HepG2 (cell line): ENCODE results near the gene HPCAL1. TPM values are rescaled to one million over a fixed set of nuclear protein-coding genes. Genes with fewer than 3 reads are reported as not detected.
A peak's percentile ranks its signal among the peaks of the same experiment; 100 is the strongest.

Experiments used
- ATAC-seq: fragments of 200-7000 bp; cut with Tn5 transposase; 3 replicates; pipeline ENCODE4 v1.9.1; 2020; ENCODE audit warnings: mild to moderate bottlenecking, moderate library complexity
- BruUV-seq: library from RNA; stranded (reverse); fragments of 400-500 nt; replicated peaks from 2 replicates; lab custom pipeline; 2021; lab: Mats Ljungman, UMichigan
- CTCF ChIA-PET: fragments of 300-600 bp; formaldehyde crosslinking; extraction: SDS; loops from one replicate; lab custom pipeline; 2021; ENCODE audit warnings: low total read pairs, inconsistent platforms, low intra/inter-chr PET ratio; lab: Yijun Ruan, JAX
- POLR2A ChIA-PET: fragments of 350-600 bp; sonication (Branson Sonifier 250); formaldehyde crosslinking; loops from one replicate; lab custom pipeline; 2020; ENCODE audit warnings: antibody characterized with exemption, inconsistent platforms; lab: Yijun Ruan, JAX
- DNase-seq: peaks from one replicate; pipeline ENCODE4 v3.0.0-alpha.2; 2015; ENCODE audit warnings: low spot score
- FAIRE-seq: peaks from 3 replicates; lab custom pipeline; 2011; peaks lifted over from hg19 to GRCh38; lab: Jason Lieb, UNC
- H2AFZ ChIP-seq: one replicate; pipeline ENCODE4 v1.6.1; 2011; ENCODE audit warnings: low read length, inconsistent platforms
- H3K27ac ChIP-seq: fragments of 300-600 bp; 3 replicates; pipeline ENCODE4 v1.8.0; 2011; ENCODE audit warnings: mixed run types, mild to moderate bottlenecking, mixed read lengths, low read length, inconsistent platforms; ENCODE audit not compliant: insufficient read depth; ENCODE audit errors: extremely low read length
- H3K27me3 ChIP-seq, 2 experiments: fragments of 200-600 bp in 1 of 2; 2 replicates in 1 of 2; 3 replicates in 1 of 2; pipeline versions ENCODE4 v1.6.0 to v1.8.0; 2011; ENCODE audit warnings: low read length in 2 of 2, mild to moderate bottlenecking in 2 of 2, moderate library complexity in 2 of 2, inconsistent platforms in 1 of 2; ENCODE audit not compliant: insufficient read depth in 2 of 2, control insufficient read depth in 1 of 2
- H3K36me3 ChIP-seq, 2 experiments: fragments of 200-600 bp in 1 of 2; replicated peaks in 1 of 2; 2 replicates in 1 of 2; 3 replicates in 1 of 2; pipeline versions ENCODE4 v1.5.1 to v1.8.0; 2011; ENCODE audit warnings: low read length in 2 of 2, inconsistent platforms in 1 of 2; ENCODE audit not compliant: insufficient read depth in 2 of 2, control insufficient read depth in 1 of 2
- H3K4me1 ChIP-seq: 2 replicates; pipeline ENCODE4 v1.5.1; 2012; ENCODE audit warnings: low read length, inconsistent platforms; ENCODE audit not compliant: insufficient read depth
- H3K4me2 ChIP-seq: 2 replicates; pipeline ENCODE4 v1.6.0; 2011; ENCODE audit warnings: low read depth, low read length, inconsistent platforms
- H3K4me3 ChIP-seq, 3 experiments: fragments of 200-600 bp in 1 of 3; sonication (generic), shearing (Covaris generic) in 1 of 3; replicated peaks in 1 of 3; 2 replicates each; pipeline ENCODE4 v1.5.1; 2011 to 2016; ENCODE audit warnings: low read length in 3 of 3, inconsistent platforms in 2 of 3, low read depth in 2 of 3, mild to moderate bottlenecking in 2 of 3, control low read depth in 1 of 3, mixed read lengths in 1 of 3; ENCODE audit not compliant: insufficient read depth in 1 of 3
- H3K79me2 ChIP-seq: one replicate; pipeline ENCODE4 v1.6.1; 2011; ENCODE audit warnings: low read length, inconsistent platforms; ENCODE audit not compliant: insufficient read depth
- H3K9ac ChIP-seq: 2 replicates; pipeline ENCODE4 v1.6.0; 2011; ENCODE audit warnings: mild to moderate bottlenecking, low read depth, low read length, inconsistent platforms; ENCODE audit not compliant: insufficient read depth
- H3K9me3 ChIP-seq: 2 replicates; pipeline ENCODE4 v1.5.1; 2012; ENCODE audit warnings: mild to moderate bottlenecking, low read length
- H4K20me1 ChIP-seq: 2 replicates; pipeline ENCODE4 v1.6.0; 2011; ENCODE audit warnings: inconsistent platforms, mild to moderate bottlenecking, low read length, moderate library complexity; ENCODE audit not compliant: insufficient read depth
- ATF7 ChIP-seq, 2 experiments: fragments of 450-650 bp in 1 of 2; sonication (generic) in 1 of 2; formaldehyde crosslinking in 1 of 2; IDR thresholded peaks; 2 replicates each; pipeline versions ENCODE4 v1.4.0 to v1.6.1; 2016 to 2020; ENCODE audit warnings: antibody characterized with exemption in 1 of 2, mild to moderate bottlenecking in 1 of 2, missing genetic modification reagents in 1 of 2
- BHLHE40 ChIP-seq: IDR thresholded peaks from 2 replicates; pipeline ENCODE4 v1.6.1; 2011; ENCODE audit warnings: low read length, improper control_type of control experiment
- CBX5 ChIP-seq: sonication (generic); formaldehyde crosslinking; IDR thresholded peaks from 2 replicates; pipeline ENCODE4 v1.4.0; 2020; ENCODE audit warnings: missing genetic modification reagents, borderline replicate concordance
- CENPX ChIP-seq: sonication (generic); formaldehyde crosslinking; IDR thresholded peaks from 2 replicates; pipeline ENCODE4 v1.9.0; 2021; ENCODE audit warnings: mild to moderate bottlenecking, missing genetic modification reagents, moderate library complexity
- EHMT2 ChIP-seq: fragments of 200-600 bp; sonication (generic); IDR thresholded peaks from 2 replicates; pipeline ENCODE4 v1.7.0; 2017; ENCODE audit warnings: antibody characterized with exemption, low read depth, low read length, borderline replicate concordance
- FOSL2 ChIP-seq: sonication (generic); formaldehyde crosslinking; IDR thresholded peaks from 2 replicates; pipeline ENCODE4 v1.4.0; 2020; ENCODE audit warnings: missing genetic modification reagents
- HDAC1 ChIP-seq: sonication (generic); formaldehyde crosslinking; IDR thresholded peaks from 2 replicates; pipeline ENCODE4 v1.5.1; 2020; ENCODE audit warnings: mild to moderate bottlenecking, missing genetic modification reagents
- NFE2 ChIP-seq: sonication (generic); formaldehyde crosslinking; IDR thresholded peaks from 2 replicates; pipeline ENCODE4 v1.4.0; 2020; ENCODE audit warnings: missing genetic modification reagents
- NRL ChIP-seq: sonication (generic); formaldehyde crosslinking; IDR thresholded peaks from 2 replicates; pipeline ENCODE4 v1.5.0; 2020; ENCODE audit warnings: missing genetic modification reagents, mild to moderate bottlenecking, moderate library complexity, borderline replicate concordance
- XBP1 ChIP-seq: sonication (generic); formaldehyde crosslinking; IDR thresholded peaks from 2 replicates; pipeline ENCODE4 v1.5.0; 2020; ENCODE audit warnings: missing genetic modification reagents
- ZBTB8A ChIP-seq: sonication (generic); formaldehyde crosslinking; IDR thresholded peaks from 2 replicates; pipeline ENCODE4 v1.4.0; 2020; ENCODE audit warnings: mild to moderate bottlenecking, low read depth, missing genetic modification reagents, borderline replicate concordance
- ZC3H4 ChIP-seq: sonication (generic); formaldehyde crosslinking; IDR thresholded peaks from 2 replicates; pipeline ENCODE4 v1.4.0; 2020; ENCODE audit warnings: missing genetic modification reagents, borderline replicate concordance
- ZNF569 ChIP-seq: sonication (generic); formaldehyde crosslinking; IDR thresholded peaks from 2 replicates; pipeline ENCODE4 v1.5.0; 2020; ENCODE audit warnings: mild to moderate bottlenecking, missing genetic modification reagents, moderate library complexity, borderline replicate concordance
- ZNF678 ChIP-seq: sonication (generic); formaldehyde crosslinking; IDR thresholded peaks from 2 replicates; pipeline ENCODE4 v1.4.0; 2020; ENCODE audit warnings: mild to moderate bottlenecking, missing genetic modification reagents
- WGBS: methylation state at CpG from one replicate; pipeline ENCODE4 v1.1.6; 2017; ENCODE audit warnings: low lambda C conversion rate; 5-methylcytosine and 5-hydroxymethylcytosine counted together
- in situ Hi-C: cut with HindIII; loops from 2 replicates; pipeline ENCODE4 v1.10.0; 2017; ENCODE audit warnings: low pct_unique_long_range_greater_than_20kb; ENCODE audit not compliant: extremely low pct_ligation_motif_present
- intact Hi-C: fragments of 100-400 bp; cut with micrococcal nuclease; formaldehyde crosslinking; loops from one replicate; pipeline ENCODE4 v1.10.0; 2022; ENCODE audit not compliant: unreplicated experiment
- polyA plus RNA-seq, 8 experiments: library from polyadenylated mRNA; depleted of rRNA in 3 of 8; stranded (reverse) in 7 of 8; unstranded in 1 of 8; fragments of >200 nt; fragmentation: Illumina TruSeq in 4 of 8; extraction: Trizol in 4 of 8; gene quantifications; 2 replicates each; pipeline versions ENCODE4 v1.2.1 to v1.2.3, GENCODE V29; 2011 to 2016; ENCODE audit warnings: low read depth in 4 of 8, missing spikeins in 1 of 8, mixed read lengths in 1 of 8; ENCODE audit not compliant: insufficient read depth in 1 of 8
- total RNA-seq, 5 experiments: library from RNA; depleted of rRNA; stranded (reverse); fragments of >200 nt; fragmentation: Illumina TruSeq; extraction: Trizol; gene quantifications; 2 replicates each; pipeline ENCODE4 v1.2.3, GENCODE V29; 2016; ENCODE audit warnings: low read depth in 1 of 5
- TF ChIP-seq, protein P1 (sequence below): sonication (generic); formaldehyde crosslinking; IDR thresholded peaks from 2 replicates; pipeline ENCODE4 v1.4.0; 2020; ENCODE audit warnings: missing genetic modification reagents
- TF ChIP-seq, protein P2 (sequence below): sonication (generic); formaldehyde crosslinking; IDR thresholded peaks from 2 replicates; pipeline ENCODE4 v1.4.0; 2020; ENCODE audit warnings: missing genetic modification reagents, low read depth, mild to moderate bottlenecking, borderline replicate concordance
- TF ChIP-seq, protein P3 (sequence below): sonication (generic); formaldehyde crosslinking; IDR thresholded peaks from 2 replicates; pipeline ENCODE4 v1.8.0; 2022; ENCODE audit warnings: missing genetic modification reagents, low read depth, mild to moderate bottlenecking, borderline replicate concordance
- TF ChIP-seq, protein P4 (sequence below): IDR thresholded peaks from 2 replicates; pipeline ENCODE4 v1.6.1; 2016
- TF ChIP-seq, protein P5 (sequence below): sonication (generic); formaldehyde crosslinking; IDR thresholded peaks from 2 replicates; pipeline ENCODE4 v1.4.0; 2020; ENCODE audit warnings: low read depth, mild to moderate bottlenecking, missing genetic modification reagents

HPCAL1 gene
- total and polyA plus RNA-seq, 2 of the 13 experiments (the other 11 are each of a cell fraction or from before 2014, with no cell fraction given), result 29.5 to 29.9 TPM

DNA sequence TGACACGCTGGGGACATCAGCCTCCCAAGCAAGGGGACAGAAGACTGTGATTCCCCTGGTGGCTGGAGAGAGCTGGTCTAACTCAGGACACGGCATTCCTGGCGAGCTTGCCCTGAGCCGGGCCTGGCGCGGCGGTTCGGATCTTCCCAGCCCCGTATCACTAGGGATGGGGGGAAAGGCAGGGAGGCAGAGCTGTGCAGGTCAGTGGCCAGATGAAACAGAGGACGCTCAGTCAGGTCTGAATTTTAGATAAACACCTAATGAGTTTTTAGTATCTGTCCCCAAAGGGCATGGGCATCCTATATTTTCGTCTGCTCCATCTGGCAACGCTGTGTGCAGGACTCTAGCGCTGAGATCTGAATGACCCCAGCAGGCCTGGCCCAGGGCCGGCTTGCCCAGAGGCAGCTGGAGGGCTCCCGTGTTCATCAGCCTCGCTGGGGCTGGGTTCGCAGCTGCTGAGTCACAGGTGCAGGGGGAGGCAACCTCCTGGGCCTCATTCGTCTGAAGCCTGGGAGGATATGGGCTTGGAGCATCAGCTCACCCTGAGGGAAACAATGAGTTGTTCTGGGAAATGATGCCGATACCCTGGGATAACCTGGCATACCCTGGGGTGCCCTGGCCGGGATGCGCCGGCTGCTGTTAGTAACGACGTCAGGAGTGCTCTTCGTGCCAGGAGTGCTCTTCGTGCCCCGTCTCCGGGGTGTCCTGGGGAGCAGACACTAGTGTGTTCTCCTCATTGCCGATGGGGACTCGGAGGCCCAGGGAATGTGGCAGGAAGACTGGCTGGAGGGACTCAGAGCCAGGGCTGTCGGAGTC is 48.1 kb upstream of the HPCAL1 start:
- Histone ChIP-seq H3K4me1 (peaks cover 18% of the 10 kb centered on the region), H3K4me3 (no peak overlapping the region; a peak in 1 of 6 replicates), H3K27ac (no peak overlapping the region), H3K27me3 (peaks cover 28 to 62% of the 10 kb centered on the region in 2 experiments), H2AFZ (no peak overlapping the region), H4K20me1 (no peaks in the 10 kb centered on the region), H3K9ac (no peak overlapping the region), H3K79me2 (no peaks in the 10 kb centered on the region), H3K4me2 (peak overlapping the region; percentile 13; the same call in 1 of the 2 replicates), H3K9me3 (peaks cover 11% of the 10 kb centered on the region), H3K36me3 (no peaks in the 10 kb centered on the region)
- BruUV-seq, result no TSS peak
- no peak for DNase-seq
- ATAC-seq, result peak; percentile 52
- ChIA-PET POLR2A (interaction anchor here (1.6 kb wide), 1 partner anchor 47 kb away, joined by 4 read pairs; no protein-coding TSS in a partner anchor), CTCF (no interaction called here)
- 65% methylated on average over 29 of the region's 31 CpGs for WGBS
- in situ Hi-C loops (no loop called here), intact Hi-C loops (no loop called here)
- FAIRE-seq, result no peak
- no peak for TF ChIP-seq ZNF678 (CRISPR knock-in tag)
- TF ChIP-seq BHLHE40, result no peak
- no peak for TF ChIP-seq ATF7 (IDR thresholded peaks at IDR 0.05)
- TF ChIP-seq ATF7 (CRISPR knock-in tag; IDR thresholded peaks at IDR 0.05), result no peak
- TF ChIP-seq EHMT2, result no peak
- TF ChIP-seq, protein P1, sequence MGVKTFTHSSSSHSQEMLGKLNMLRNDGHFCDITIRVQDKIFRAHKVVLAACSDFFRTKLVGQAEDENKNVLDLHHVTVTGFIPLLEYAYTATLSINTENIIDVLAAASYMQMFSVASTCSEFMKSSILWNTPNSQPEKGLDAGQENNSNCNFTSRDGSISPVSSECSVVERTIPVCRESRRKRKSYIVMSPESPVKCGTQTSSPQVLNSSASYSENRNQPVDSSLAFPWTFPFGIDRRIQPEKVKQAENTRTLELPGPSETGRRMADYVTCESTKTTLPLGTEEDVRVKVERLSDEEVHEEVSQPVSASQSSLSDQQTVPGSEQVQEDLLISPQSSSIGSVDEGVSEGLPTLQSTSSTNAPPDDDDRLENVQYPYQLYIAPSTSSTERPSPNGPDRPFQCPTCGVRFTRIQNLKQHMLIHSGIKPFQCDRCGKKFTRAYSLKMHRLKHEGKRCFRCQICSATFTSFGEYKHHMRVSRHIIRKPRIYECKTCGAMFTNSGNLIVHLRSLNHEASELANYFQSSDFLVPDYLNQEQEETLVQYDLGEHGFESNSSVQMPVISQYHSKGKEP, result no peak
- TF ChIP-seq, protein P2, sequence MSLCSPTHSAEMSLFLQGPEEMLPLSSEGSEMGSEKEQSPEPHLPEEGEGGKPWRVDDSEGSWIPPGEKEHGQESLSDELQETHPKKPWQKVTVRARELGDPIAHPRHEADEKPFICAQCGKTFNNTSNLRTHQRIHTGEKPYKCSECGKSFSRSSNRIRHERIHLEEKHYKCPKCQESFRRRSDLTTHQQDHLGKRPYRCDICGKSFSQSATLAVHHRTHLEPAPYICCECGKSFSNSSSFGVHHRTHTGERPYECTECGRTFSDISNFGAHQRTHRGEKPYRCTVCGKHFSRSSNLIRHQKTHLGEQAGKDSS, result no peak
- no peak for TF ChIP-seq ZNF569 (CRISPR knock-in tag)
- TF ChIP-seq, protein P3, sequence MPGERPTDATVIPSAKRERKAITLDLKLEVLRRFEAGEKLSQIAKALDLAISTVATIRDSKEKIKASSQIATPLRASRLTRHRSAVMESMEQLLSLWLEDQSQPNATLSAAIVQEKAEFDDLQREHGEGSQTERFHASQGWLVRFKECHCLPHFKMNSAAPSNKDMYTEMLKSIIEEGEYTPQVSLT (CRISPR knock-in tag), result no peak
- TF ChIP-seq, protein P4, sequence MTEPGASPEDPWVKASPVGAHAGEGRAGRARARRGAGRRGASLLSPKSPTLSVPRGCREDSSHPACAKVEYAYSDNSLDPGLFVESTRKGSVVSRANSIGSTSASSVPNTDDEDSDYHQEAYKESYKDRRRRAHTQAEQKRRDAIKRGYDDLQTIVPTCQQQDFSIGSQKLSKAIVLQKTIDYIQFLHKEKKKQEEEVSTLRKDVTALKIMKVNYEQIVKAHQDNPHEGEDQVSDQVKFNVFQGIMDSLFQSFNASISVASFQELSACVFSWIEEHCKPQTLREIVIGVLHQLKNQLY (CRISPR knock-in tag), result no peak
- no peak for TF ChIP-seq CBX5 (CRISPR knock-in tag)
- no peak for TF ChIP-seq ZC3H4 (CRISPR knock-in tag)
- peak; percentile 56 for TF ChIP-seq FOSL2 (CRISPR knock-in tag)
- TF ChIP-seq, protein P5, sequence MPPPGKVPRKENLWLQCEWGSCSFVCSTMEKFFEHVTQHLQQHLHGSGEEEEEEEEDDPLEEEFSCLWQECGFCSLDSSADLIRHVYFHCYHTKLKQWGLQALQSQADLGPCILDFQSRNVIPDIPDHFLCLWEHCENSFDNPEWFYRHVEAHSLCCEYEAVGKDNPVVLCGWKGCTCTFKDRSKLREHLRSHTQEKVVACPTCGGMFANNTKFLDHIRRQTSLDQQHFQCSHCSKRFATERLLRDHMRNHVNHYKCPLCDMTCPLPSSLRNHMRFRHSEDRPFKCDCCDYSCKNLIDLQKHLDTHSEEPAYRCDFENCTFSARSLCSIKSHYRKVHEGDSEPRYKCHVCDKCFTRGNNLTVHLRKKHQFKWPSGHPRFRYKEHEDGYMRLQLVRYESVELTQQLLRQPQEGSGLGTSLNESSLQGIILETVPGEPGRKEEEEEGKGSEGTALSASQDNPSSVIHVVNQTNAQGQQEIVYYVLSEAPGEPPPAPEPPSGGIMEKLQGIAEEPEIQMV (CRISPR knock-in tag), result no peak
- peak; percentile 62; the same call in 1 of the 2 replicates for TF ChIP-seq NFE2 (CRISPR knock-in tag)
- no peak for TF ChIP-seq CENPX
- no peak for TF ChIP-seq XBP1 (CRISPR knock-in tag)
- no peak for TF ChIP-seq HDAC1 (CRISPR knock-in tag)
- no peak for TF ChIP-seq ZBTB8A (CRISPR knock-in tag)
- TF ChIP-seq NRL (CRISPR knock-in tag), result no peak
